Psoas muscle (tissue), 8 donors: ENCODE measurements around the gene ACADM. TPM values are rescaled to one million over a fixed set of nuclear protein-coding genes. Genes with fewer than 3 reads are reported as not detected.
"Not testable (repeated sequence)": the region's sequence is repeated elsewhere in the genome, so short reads cannot be mapped to it uniquely, and the experiment has no call there.

Experiments
- ATAC-seq, 4 donors: fragments of 200-7000 bp; cut with Tn5 transposase; one replicate each; pipeline ENCODE4 v1.9.1; 2020; ENCODE audit warnings: moderate library complexity in 3 of 4, mild to moderate bottlenecking in 2 of 4
- DNase-seq, 2 donors: peaks; one replicate each; pipeline ENCODE4 v3.0.0-alpha.2; 2020
- H3K27ac ChIP-seq: fragments of 200-600 bp; one replicate; pipeline ENCODE4 v1.8.0; 2022
- H3K27me3 ChIP-seq, 3 donors: fragments of 200-600 bp in 1 of 3; one replicate each; pipeline versions ENCODE4 v1.6.1 to v1.8.0; 2013 to 2022; ENCODE audit warnings: low read length in 2 of 3, mild to moderate bottlenecking in 2 of 3, moderate library complexity in 1 of 3; ENCODE audit not compliant: insufficient read depth in 3 of 3
- H3K36me3 ChIP-seq, 2 donors: fragments of 200-600 bp in 1 of 2; one replicate each; pipeline versions ENCODE4 v1.6.1 to v1.8.0; 2013 to 2022; ENCODE audit warnings: low read depth in 1 of 2, mild to moderate bottlenecking in 1 of 2, moderate library complexity in 1 of 2; ENCODE audit not compliant: insufficient read depth in 1 of 2
- H3K4me1 ChIP-seq: fragments of 200-600 bp; one replicate; pipeline ENCODE4 v1.8.0; 2022
- H3K4me3 ChIP-seq: fragments of 200-600 bp; one replicate; pipeline ENCODE4 v1.8.0; 2022; ENCODE audit warnings: mild to moderate bottlenecking
- H3K9me3 ChIP-seq: fragments of 200-600 bp; one replicate; pipeline ENCODE4 v1.8.0; 2022
- CTCF ChIP-seq: fragments of 200-600 bp; IDR thresholded peaks from one replicate; pipeline ENCODE4 v1.8.0; 2022; ENCODE audit warnings: antibody characterized with exemption
- WGBS, 3 donors: extraction: QIAGEN DNeasy Blood & Tissue Kit; methylation state at CpG; one replicate each; pipeline versions ENCODE4 v1.1.6 to v1.1.7; 2013; 5-methylcytosine and 5-hydroxymethylcytosine counted together
- intact Hi-C, 2 donors: fragments of 100-400 bp; cut with DNase I; formaldehyde crosslinking; loops; one replicate each; pipeline versions ENCODE4 v1.11.0 to v1.14.2; 2022
- polyA plus RNA-seq, 3 donors: library from polyadenylated mRNA; stranded (reverse); fragments of 200-250 nt; gene quantifications; one replicate each; pipeline ENCODE4 v1.2.3, GENCODE V29; 2013
- total RNA-seq, 4 donors: library from RNA; stranded (reverse); fragmentation: NEBNext Ultra II Directional in 2 of 4; extraction: Animal tissue kit (Norgen Biotek cat#: 25700) in 2 of 4; gene quantifications; one replicate each; pipeline versions ENCODE4 v1.2.1 to v1.2.4, GENCODE V29; 2021 to 2023
- donor health status: healthy with polysubstance abuse.
- donor health status: DM: no; HTN: no; CAD: no; lungs with moderate emphysema.
- donor health status: Bipolar disorder and iron deficiency.
- donor health status: healthy.
- donor health status: DM: yes; HTN: yes; CAD: no.
- donor health status: DM: no; HTN: no; CAD: no.
- donor health status: DM: no; HTN: no; CAD: no.
- donor health status: DM: yes; HTN: yes; CAD: no.

The ACADM gene
- total and polyA plus RNA-seq, 7 donors = 101 to 226 (median 165) TPM

- Histone ChIP-seq H3K27me3 (no peaks in the 10 kb centered on the region), H3K9me3 (no peaks in the 10 kb centered on the region), H3K4me3 (no peak overlapping the region), H3K27ac (no peak overlapping the region), H3K36me3 (no peaks in the 10 kb centered on the region), H3K4me1 (peaks cover 5% of the 10 kb centered on the region)
- TF ChIP-seq CTCF = no peak
- ATAC-seq (peak in 3 of 4 donors; percentile 81 to 95 (median 88)), DNase-seq (no peak)
- intact Hi-C loops = no loop called here
These were observed 12.2 kb upstream of the ACADM start for GRCh38 chr1:75712306-75712705.

- ATAC-seq = no peak
- Histone ChIP-seq H3K9me3 (no peaks in the 10 kb centered on the region), H3K36me3 (no peaks in the 10 kb centered on the region), H3K27me3 (no peaks in the 10 kb centered on the region), H3K4me1 (peaks cover 7% of the 10 kb centered on the region), H3K27ac (no peak overlapping the region), H3K4me3 (no peak overlapping the region)
- no peak for DNase-seq
- intact Hi-C loops = loop anchor here in 1 of 2 donors (5.0 kb wide), 1 partner anchor 67 kb away; the partner anchor contains the start of gene RABGGTB
- 72 to 85% (median 82%) methylated on average over 2 of the region's 2 CpGs for WGBS, 3 donors
- no peak for TF ChIP-seq CTCF
These were observed 4.7 kb upstream of the ACADM start for GRCh38 chr1:75719810-75720209.

- Histone ChIP-seq H3K4me1 (peaks cover 7% of the 10 kb centered on the region), H3K9me3 (no peaks in the 10 kb centered on the region), H3K36me3 (no peaks in the 10 kb centered on the region), H3K27me3 (no peaks in the 10 kb centered on the region), H3K27ac (no peak overlapping the region), H3K4me3 (no peak overlapping the region)
- DNase-seq = no peak
- 94 to 97% (median 97%) methylated on average over 4 of the region's 4 CpGs for WGBS, 3 donors
- TF ChIP-seq CTCF = no peak
- no peak for ATAC-seq
- intact Hi-C loops = loop anchor here in 1 of 2 donors (5.0 kb wide), 1 partner anchor 67 kb away; the partner anchor contains the start of gene RABGGTB
These were observed 4.2 kb upstream of the ACADM start for GRCh38 chr1:75720325-75720724.

- intact Hi-C loops = loop anchor here in 1 of 2 donors (5.0 kb wide), 1 partner anchor 66 kb away; the partner anchor contains the start of gene RABGGTB
- no peaks in the 10 kb centered on the region for H3K36me3 ChIP-seq
- ATAC-seq = no peak
These were observed 3.7 kb upstream of the ACADM start for GRCh38 chr1:75720820-75721219.

GRCh38 chr1:75722246-75722645, 2.3 kb upstream of the ACADM start:
- not testable (repeated sequence) for H3K27ac ChIP-seq, ATAC-seq, DNase-seq, H3K4me3 ChIP-seq, H3K9me3 ChIP-seq, H3K27me3 ChIP-seq, H3K36me3 ChIP-seq
- H3K4me1 ChIP-seq = peaks cover 21% of the 10 kb centered on the region
- intact Hi-C loops = loop anchor here (2.0 to 5.0 kb wide), 2 partner anchors 63 to 65 kb away; partner anchors contain the start of gene RABGGTB (in 1 of the 2)
- 88 to 93% (median 92%) methylated on average over 8 of the region's 8 CpGs for WGBS, 3 donors

More at GRCh38 chr1:75720820-75721219, 3.7 kb upstream of the ACADM start:
- Histone ChIP-seq H3K27ac (no peak overlapping the region), H3K4me1 (peaks cover 9% of the 10 kb centered on the region), H3K4me3 (no peak overlapping the region), H3K27me3 (no peaks in the 10 kb centered on the region), H3K9me3 (no peaks in the 10 kb centered on the region)
- 94 to 100% (median 100%) methylated on average over 1 of the region's 1 CpG for WGBS, 3 donors
- DNase-seq = no peak
- no peak for TF ChIP-seq CTCF
